NCI-H2081 treated with DMSO at 0.1 percent for 48 hours (cell line): Measurements from ENCODE around the gene EDDM13.
"Not testable (repeated sequence)": the region's sequence is repeated elsewhere in the genome, so short reads cannot be mapped to it uniquely, and the experiment has no call there.

Experiments
- DNase-seq: peaks from one replicate; lab custom pipeline; 2025; lab: John Stamatoyannopoulos, UW

EDDM13 gene

GRCh38 chr19:56321989-56322440 lies 49.5 kb downstream of the EDDM13 start:
- no peak for DNase-seq

GRCh38 chr19:56324436-56324835 lies 51.9 kb downstream of the EDDM13 start:
- no peak for DNase-seq

DNA sequence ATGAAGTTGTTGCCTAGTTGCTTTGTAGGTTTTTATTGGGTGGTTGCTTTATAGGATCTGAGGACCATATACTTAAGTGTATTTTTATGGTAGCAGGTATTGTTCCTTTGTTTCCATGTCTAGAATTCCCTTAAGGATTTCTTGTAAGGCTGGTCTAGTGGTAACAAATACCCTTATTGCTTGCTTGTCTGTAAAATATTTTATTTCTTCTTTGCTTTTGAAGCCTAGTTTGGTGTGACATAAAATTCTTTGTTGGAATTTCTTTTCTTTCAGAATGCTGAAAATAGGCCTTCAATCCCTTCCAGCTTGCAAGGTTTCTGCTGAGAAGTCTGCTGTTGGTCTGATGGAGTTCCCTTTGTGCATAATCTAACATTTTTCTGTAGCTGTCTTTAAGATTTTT lies 60.1 kb downstream of the EDDM13 start:
- no peak for DNase-seq

- DNase-seq, result no peak
Observed at GRCh38 chr19:56333506-56333905, 61.0 kb downstream of the EDDM13 start.

DNA sequence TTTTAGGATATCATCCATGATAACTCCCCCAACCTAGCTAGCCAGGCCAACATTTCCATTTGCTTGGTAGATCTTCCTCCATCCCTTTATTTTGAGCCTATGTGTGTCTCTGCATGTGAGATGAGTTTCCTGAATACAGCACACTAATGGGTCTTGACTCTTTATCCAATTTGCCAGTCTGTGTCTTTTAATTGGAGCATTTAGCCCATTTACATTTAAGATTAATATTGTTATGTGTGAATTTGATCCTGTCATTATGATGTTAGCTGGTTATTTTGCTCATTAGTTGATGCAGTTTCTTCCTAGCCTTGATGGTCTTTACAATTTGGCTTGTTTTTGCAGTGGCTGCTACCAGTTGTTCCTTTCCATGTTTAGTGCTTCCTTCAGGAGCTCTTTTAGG lies 62.8 kb downstream of the EDDM13 start:
- DNase-seq, result not testable (repeated sequence)

DNA sequence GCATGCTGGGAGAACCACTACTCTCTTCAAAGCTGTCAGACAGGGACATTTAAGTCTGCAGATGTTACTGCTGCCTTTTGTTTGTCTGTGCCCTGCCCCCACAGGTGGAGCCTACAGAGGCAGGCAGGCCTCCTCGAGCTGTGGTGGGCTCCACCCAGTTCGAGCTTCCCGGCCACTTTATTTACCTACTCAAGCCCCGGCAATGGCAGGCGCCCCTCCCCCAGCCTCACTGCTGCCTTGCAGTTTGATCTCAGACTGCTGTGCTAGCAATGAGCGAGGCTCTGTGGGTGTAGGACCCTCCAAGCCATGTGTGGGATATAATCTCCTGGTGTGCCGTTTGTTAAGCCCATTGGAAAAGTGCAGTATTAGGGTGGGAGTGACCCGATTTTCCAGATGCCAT lies 64.5 kb downstream of the EDDM13 start:
- DNase-seq, result not testable (repeated sequence)

DNA sequence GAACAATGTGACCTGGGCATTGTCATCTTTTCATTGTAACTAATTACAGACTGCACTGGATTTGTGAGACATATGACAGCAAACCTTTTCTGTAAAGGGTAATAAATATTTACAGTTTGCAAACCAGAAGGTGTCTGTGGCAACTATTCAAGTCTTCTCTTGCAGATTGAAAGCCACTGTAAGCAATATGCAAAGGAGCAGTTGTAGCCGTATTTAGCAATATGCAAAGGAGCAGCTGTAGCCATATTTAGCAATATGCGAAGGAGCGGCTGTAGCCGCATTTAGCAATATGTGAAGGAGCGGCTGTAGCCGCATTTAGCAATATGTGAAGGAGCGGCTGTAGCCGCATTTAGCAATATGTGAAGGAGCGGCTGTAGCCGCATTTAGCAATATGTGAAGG lies 66.5 kb downstream of the EDDM13 start:
- not testable (repeated sequence) for DNase-seq

- no peak for DNase-seq
Observed at GRCh38 chr19:56341948-56342347, 69.4 kb downstream of the EDDM13 start.

GRCh38 chr19:56347163-56347778 lies 74.7 kb downstream of the EDDM13 start:
- no peak for DNase-seq

GRCh38 chr19:56348289-56348877 lies 75.8 kb downstream of the EDDM13 start:
- no peak for DNase-seq

DNA sequence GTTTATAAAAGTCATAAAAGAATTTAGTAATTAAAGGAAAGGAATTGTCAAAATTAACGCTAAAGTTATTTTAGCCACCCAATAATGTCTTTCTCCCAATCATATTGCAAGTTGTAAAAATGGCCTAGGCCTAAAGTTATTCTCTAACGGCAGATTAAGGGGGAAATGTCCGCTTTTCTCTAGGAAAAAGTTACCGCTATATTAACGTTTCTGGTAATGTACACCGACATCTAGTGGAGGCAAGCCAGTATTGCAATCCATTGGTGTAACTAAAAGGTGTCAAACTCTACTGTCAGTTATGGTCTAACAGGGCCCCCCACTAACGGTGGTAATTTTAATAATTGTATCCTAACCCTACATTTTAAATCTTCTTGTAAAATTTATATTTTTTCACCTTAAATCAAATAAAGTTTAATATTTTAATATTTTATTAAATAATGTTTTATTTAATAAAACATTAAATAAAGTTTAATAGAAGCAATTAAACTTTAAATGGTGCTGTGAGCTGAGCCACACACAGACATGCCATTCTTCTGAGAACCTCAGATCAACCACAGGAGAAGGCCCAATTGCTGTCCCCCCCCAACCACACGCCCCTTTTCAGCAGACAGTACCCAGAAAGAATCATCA lies 78.0 kb downstream of the EDDM13 start:
- DNase-seq, result no peak

DNA sequence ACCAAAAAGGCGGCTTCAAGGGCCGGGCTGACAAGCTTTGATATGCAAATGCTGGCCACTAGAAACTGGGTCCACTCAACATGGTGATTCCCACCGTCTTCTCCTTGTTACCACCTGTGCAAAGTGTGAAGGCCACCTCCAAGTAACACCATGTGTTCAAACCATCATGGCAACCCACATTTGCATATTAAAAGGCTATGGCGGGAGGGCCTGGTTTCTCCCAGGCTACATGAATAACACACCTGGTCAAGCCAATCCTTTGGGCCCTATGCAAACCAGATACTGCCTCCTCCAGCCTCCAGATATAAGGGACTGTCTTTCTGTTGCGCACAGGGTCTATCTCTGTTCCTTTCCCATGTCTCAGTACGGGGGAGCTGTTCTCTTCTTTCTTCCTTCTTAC lies 78.7 kb downstream of the EDDM13 start:
- DNase-seq, result no peak

DNA sequence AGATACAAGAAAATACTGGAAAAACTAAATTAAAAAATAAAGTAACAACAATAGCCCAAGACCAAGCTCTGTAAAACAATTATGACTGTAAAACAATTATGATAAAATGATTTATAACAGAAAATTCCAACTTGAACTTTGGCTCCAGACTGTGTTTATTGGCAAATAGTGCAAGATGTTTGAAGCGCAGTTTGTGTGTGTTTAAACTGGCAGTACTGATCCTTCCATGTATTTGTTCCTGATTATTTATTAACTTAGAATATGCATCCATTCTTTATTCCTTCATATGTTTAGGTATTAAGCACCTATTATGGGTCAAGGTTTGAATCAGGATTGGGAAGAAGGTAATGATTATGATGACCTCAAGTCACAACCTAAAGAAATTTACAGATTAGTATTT lies 83.0 kb downstream of the EDDM13 start:
- DNase-seq, result no peak

- no peak for DNase-seq
Observed at GRCh38 chr19:56356944-56357343, 84.4 kb downstream of the EDDM13 start.
